GM12874 (cell line): ENCODE measurements around the gene COL16A1.

Source experiments
- CTCF ChIP-seq: IDR thresholded peaks from 2 replicates; pipeline ENCODE4 v1.5.1; 2011; ENCODE audit warnings: low read depth, mild to moderate bottlenecking, control low read depth, low read length, moderate library complexity; ENCODE audit not compliant: insufficient read depth

COL16A1 gene

GRCh38 chr1:31628931-31629556 is 74.8 kb downstream of the COL16A1 start:
- TF ChIP-seq CTCF, result no peak

DNA sequence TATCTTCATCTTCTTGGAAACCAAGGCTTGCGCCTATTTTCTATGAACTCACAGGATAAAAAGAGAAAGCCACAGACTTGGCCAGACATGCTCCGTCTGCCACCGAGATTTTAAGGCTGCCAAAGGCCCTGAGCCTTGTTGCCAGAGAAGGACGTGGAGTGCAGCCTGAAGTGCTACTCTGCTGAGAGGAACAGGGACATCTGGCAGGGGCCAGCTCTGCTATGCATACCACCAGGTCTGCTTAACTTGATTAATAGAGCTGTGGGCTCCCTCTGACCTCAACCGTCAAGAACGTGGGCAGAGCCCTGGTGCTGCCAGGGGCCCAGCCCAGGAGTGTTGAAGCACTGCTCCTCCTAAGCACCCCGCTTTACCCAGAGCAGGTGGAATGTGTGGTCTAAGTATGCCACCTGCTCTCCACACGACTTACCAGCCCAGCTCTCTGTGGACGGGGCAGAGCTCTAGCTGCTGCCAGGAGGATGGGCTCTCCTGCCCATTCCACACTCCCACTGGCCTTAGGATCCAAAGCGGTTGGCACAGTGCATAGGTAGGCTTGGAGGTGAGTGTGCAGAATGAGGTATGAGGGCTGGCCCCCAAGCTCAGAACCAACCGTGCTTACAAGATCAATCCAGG is 75.8 kb downstream of the COL16A1 start:
- no peak for TF ChIP-seq CTCF

GRCh38 chr1:31627301-31627929 is 76.4 kb downstream of the COL16A1 start:
- TF ChIP-seq CTCF, result no peak

GRCh38 chr1:31626223-31627207 is 77.3 kb downstream of the COL16A1 start:
- no peak for TF ChIP-seq CTCF

DNA sequence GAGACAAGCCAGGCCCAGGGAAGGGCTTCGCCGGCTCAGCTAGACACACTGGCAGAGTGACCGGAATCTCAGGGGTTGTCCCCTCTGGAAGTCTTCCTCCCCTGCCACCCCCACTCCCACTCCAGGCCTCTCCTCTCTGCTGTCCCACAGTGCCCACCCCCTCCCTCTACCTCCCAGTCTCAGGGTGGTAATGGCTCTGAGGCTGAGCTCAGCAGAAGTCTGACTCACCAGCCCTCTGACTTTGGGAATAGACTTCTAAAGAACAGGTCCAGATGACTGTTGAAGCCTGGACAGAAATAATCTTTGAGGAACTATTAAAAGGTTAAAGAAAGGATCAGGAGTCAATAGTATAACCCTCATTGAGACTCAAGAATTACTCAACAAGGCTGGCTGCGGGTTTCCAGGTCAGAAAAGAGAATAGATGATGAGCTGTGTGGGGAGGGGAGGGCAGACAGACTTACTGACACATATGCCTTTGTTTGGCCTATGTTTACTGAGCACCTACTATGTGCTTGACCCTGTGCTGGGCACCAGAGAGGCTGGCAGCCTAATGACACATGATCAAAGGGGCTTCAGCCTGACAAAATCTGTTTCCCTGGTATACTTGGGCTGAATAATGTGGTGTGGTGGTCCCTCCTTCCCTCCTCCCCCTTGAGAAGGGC is 78.1 kb downstream of the COL16A1 start:
- no peak for TF ChIP-seq CTCF

DNA sequence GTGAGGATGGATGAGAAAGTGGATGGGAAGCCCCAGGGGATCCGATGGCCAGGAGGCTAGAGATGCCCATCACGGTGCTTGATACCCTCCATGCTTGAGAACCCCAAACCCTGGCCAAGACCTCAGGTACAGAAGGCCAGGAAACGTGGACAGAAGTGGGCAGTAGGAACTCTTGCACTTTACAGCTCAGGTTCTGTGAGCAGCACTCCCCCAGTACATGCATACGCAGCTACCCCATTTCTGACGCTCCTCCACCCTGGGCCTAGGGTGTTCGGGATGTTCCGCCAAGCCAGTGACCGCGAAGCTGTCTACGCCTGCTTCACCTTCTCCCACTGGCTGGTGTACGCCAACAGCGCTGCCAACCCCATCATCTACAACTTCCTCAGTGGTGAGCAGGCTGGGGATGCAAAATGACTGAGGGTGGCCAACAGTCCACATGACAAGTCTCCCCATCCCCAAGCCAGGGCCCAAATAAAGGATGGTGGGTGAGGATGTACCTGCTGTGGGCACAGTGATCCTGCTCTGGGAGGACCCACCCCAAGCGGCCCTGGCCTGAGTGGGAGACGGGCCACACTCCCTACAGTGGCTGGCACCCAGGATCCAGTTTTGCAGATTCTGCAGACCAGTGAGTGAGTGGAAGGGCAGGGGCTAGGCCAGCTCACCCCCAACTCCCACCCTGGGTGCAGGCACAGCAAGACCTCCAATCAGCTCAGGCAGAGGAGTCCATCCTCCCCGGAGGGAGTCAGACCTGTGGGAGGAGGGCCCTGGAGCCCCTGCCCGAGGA is 78.9 kb downstream of the COL16A1 start:
- TF ChIP-seq CTCF, result no peak
